Endothelial cell (in vitro differentiated cells): Measurements from ENCODE around the gene CALHM4. TPM values are rescaled to one million over a fixed set of nuclear protein-coding genes. Genes with fewer than 3 reads are reported as not detected.

Experiments
- DNase-seq: peaks from one replicate; pipeline ENCODE4 v3.0.0; 2021; ENCODE audit warnings: low spot score
- H3K27ac Mint-ChIP-seq: one replicate; pipeline ENCODE4 v1.8.0; 2021; ENCODE audit warnings: mixed read lengths, inconsistent platforms; ENCODE audit not compliant: unreplicated experiment
- H3K27me3 Mint-ChIP-seq: one replicate; pipeline ENCODE4 v1.8.0; 2021; ENCODE audit warnings: mild to moderate bottlenecking, moderate library complexity, mixed read lengths, inconsistent platforms; ENCODE audit not compliant: unreplicated experiment
- H3K36me3 Mint-ChIP-seq: one replicate; pipeline ENCODE4 v1.8.0; 2021; ENCODE audit warnings: mild to moderate bottlenecking, low read depth, mixed read lengths, inconsistent platforms; ENCODE audit not compliant: unreplicated experiment
- H3K4me1 Mint-ChIP-seq: one replicate; pipeline ENCODE4 v1.8.0; 2021; ENCODE audit warnings: mild to moderate bottlenecking, mixed read lengths, inconsistent platforms; ENCODE audit not compliant: unreplicated experiment
- H3K4me3 Mint-ChIP-seq: one replicate; pipeline ENCODE4 v1.8.0; 2021; ENCODE audit warnings: mild to moderate bottlenecking, mixed read lengths, inconsistent platforms; ENCODE audit not compliant: unreplicated experiment
- H3K9me3 Mint-ChIP-seq: one replicate; pipeline ENCODE4 v1.8.0; 2021; ENCODE audit warnings: mixed read lengths, inconsistent platforms; ENCODE audit not compliant: unreplicated experiment
- CTCF ChIP-seq: fragments of 200-600 bp; sonication (generic); IDR thresholded peaks from one replicate; pipeline ENCODE4 v1.5.0; 2021; ENCODE audit warnings: antibody characterized with exemption; ENCODE audit not compliant: unreplicated experiment
- total RNA-seq: library from RNA; stranded (reverse); fragmentation: NEBNext Ultra II Directional; extraction: Animal tissue kit (Norgen Biotek cat#: 25700); gene quantifications from one replicate; pipeline ENCODE4 v1.2.1, GENCODE V29; 2021; ENCODE audit not compliant: unreplicated experiment

Gene CALHM4
- total RNA-seq, 1 donor from 2014 or later = not detected

GRCh38 chr6:116530436-116530835 is 23.1 kb upstream of the CALHM4 start:
- no peak for TF ChIP-seq CTCF
- DNase-seq = no peak
- Mint-ChIP-seq H3K4me3 (no peak overlapping the region), H3K27ac (no peak overlapping the region), H3K36me3 (no peaks in the 10 kb centered on the region), H3K27me3 (peaks cover 3% of the 10 kb centered on the region), H3K4me1 (peaks cover 39% of the 10 kb centered on the region), H3K9me3 (no peaks in the 10 kb centered on the region)

- H3K4me1 Mint-ChIP-seq = peaks cover 35% of the 10 kb centered on the region
- H3K27ac Mint-ChIP-seq = no peak overlapping the region
- H3K36me3 Mint-ChIP-seq = no peaks in the 10 kb centered on the region
- peak; percentile 73 for DNase-seq
- no peaks in the 10 kb centered on the region for H3K9me3 Mint-ChIP-seq
- peak; percentile 81 for TF ChIP-seq CTCF
- H3K4me3 Mint-ChIP-seq = no peak overlapping the region
- H3K27me3 Mint-ChIP-seq = peaks cover 3% of the 10 kb centered on the region
Measured at GRCh38 chr6:116531675-116532570, 21.6 kb upstream of the CALHM4 start.

- Mint-ChIP-seq H3K4me3 (no peak overlapping the region), H3K4me1 (peaks cover 40% of the 10 kb centered on the region), H3K27ac (peak overlapping the region; percentile 68)
Measured at GRCh38 chr6:116533233-116533957, 20.2 kb upstream of the CALHM4 start.

GRCh38 chr6:116535109-116535508 is 18.4 kb upstream of the CALHM4 start:
- Mint-ChIP-seq H3K36me3 (no peaks in the 10 kb centered on the region), H3K4me3 (no peak overlapping the region), H3K27me3 (peaks cover 6% of the 10 kb centered on the region), H3K9me3 (no peaks in the 10 kb centered on the region), H3K27ac (no peak overlapping the region), H3K4me1 (peaks cover 26% of the 10 kb centered on the region)
- no peak for DNase-seq
- no peak for TF ChIP-seq CTCF

More at GRCh38 chr6:116533233-116533957, 20.2 kb upstream of the CALHM4 start:
- Mint-ChIP-seq H3K36me3 (no peaks in the 10 kb centered on the region), H3K27me3 (peaks cover 3% of the 10 kb centered on the region), H3K9me3 (no peaks in the 10 kb centered on the region)
- peak; percentile 14 for DNase-seq
- TF ChIP-seq CTCF = no peak
